ENCODE results near the gene OXTR. TPM values are rescaled to one million over a fixed set of nuclear protein-coding genes. Genes with fewer than 3 reads are reported as not detected.

The OXTR gene
- total RNA-seq, 1 donor from 2014 or later, result 5.3 TPM

GRCh38 chr3:8757551-8758518 is 11.6 kb downstream of the OXTR start:
- H3K4me3 Mint-ChIP-seq, result no peak overlapping the region
- peaks cover 2% of the 10 kb centered on the region for H3K36me3 Mint-ChIP-seq (ENCODE audit: low read depth)
- H3K27ac Mint-ChIP-seq (ENCODE audit: unreplicated experiment), result peak overlapping the region; percentile 20
- H3K9me3 Mint-ChIP-seq, result no peaks in the 10 kb centered on the region
- no peaks in the 10 kb centered on the region for H3K27me3 Mint-ChIP-seq (ENCODE audit: low read depth)
- TF ChIP-seq CTCF (conservative IDR thresholded peaks at IDR 0.05), result no peak
- DNase-seq (ENCODE audit: low read depth, low spot score), result no peak
- H3K4me1 Mint-ChIP-seq, result peaks cover 6% of the 10 kb centered on the region

GRCh38 chr3:8756671-8757070 is 12.7 kb downstream of the OXTR start:
- Mint-ChIP-seq H3K9me3 (no peaks in the 10 kb centered on the region), H3K27me3 (ENCODE audit: low read depth) (no peaks in the 10 kb centered on the region), H3K4me3 (no peak overlapping the region), H3K4me1 (peaks cover 5% of the 10 kb centered on the region), H3K36me3 (ENCODE audit: low read depth) (peaks cover 6% of the 10 kb centered on the region), H3K27ac (ENCODE audit: unreplicated experiment) (no peak overlapping the region)
- DNase-seq (ENCODE audit: low read depth, low spot score), result no peak
- no peak for TF ChIP-seq CTCF (conservative IDR thresholded peaks at IDR 0.05)

- Mint-ChIP-seq H3K27me3 (ENCODE audit: low read depth) (no peaks in the 10 kb centered on the region), H3K4me1 (peaks cover 5% of the 10 kb centered on the region), H3K9me3 (no peaks in the 10 kb centered on the region), H3K4me3 (no peak overlapping the region), H3K27ac (ENCODE audit: unreplicated experiment) (no peak overlapping the region), H3K36me3 (ENCODE audit: low read depth) (peaks cover 6% of the 10 kb centered on the region)
- no peak for DNase-seq (ENCODE audit: low read depth, low spot score)
- peak; percentile 48 for TF ChIP-seq CTCF (conservative IDR thresholded peaks at IDR 0.05)
These were observed 13.7 kb downstream of the OXTR start for GRCh38 chr3:8755564-8756237.

GRCh38 chr3:8755097-8755496 is 14.3 kb downstream of the OXTR start:
- no peaks in the 10 kb centered on the region for H3K27me3 Mint-ChIP-seq (ENCODE audit: low read depth)
- H3K9me3 Mint-ChIP-seq, result no peaks in the 10 kb centered on the region
- H3K4me1 Mint-ChIP-seq, result peaks cover 5% of the 10 kb centered on the region
- TF ChIP-seq CTCF (conservative IDR thresholded peaks at IDR 0.05), result no peak
- H3K36me3 Mint-ChIP-seq (ENCODE audit: low read depth), result peaks cover 6% of the 10 kb centered on the region
- no peak for DNase-seq (ENCODE audit: low read depth, low spot score)
- H3K4me3 Mint-ChIP-seq, result no peak overlapping the region
- no peak overlapping the region for H3K27ac Mint-ChIP-seq (ENCODE audit: unreplicated experiment)

GRCh38 chr3:8752832-8753231 is 16.6 kb downstream of the OXTR start:
- Mint-ChIP-seq H3K4me1 (peaks cover 10% of the 10 kb centered on the region), H3K4me3 (no peak overlapping the region), H3K9me3 (no peaks in the 10 kb centered on the region), H3K36me3 (ENCODE audit: low read depth) (peaks cover 6% of the 10 kb centered on the region), H3K27me3 (ENCODE audit: low read depth) (no peaks in the 10 kb centered on the region), H3K27ac (ENCODE audit: unreplicated experiment) (peak overlapping the region; percentile 13)
- DNase-seq (ENCODE audit: low read depth, low spot score), result no peak
- TF ChIP-seq CTCF (conservative IDR thresholded peaks at IDR 0.05), result no peak

Data from neural crest cell (in vitro differentiated cells).